SW 1271 (cell line): Measurements from ENCODE around the gene RER1.

Experiments used
- DNase-seq, 2 experiments: peaks; one replicate each; lab custom pipeline; 2025; lab: John Stamatoyannopoulos, UW

The RER1 gene

GRCh38 chr1:2353551-2354438, 37.8 kb upstream of the RER1 start:
- no peak for DNase-seq

GRCh38 chr1:2354511-2355372, 36.9 kb upstream of the RER1 start:
- DNase-seq: no peak

GRCh38 chr1:2355373-2356261, 36.0 kb upstream of the RER1 start:
- no peak for DNase-seq

- DNase-seq: no peak
Observed at GRCh38 chr1:2356401-2356800, 35.2 kb upstream of the RER1 start.

- DNase-seq: no peak
Observed at GRCh38 chr1:2356911-2357845, 34.5 kb upstream of the RER1 start.

- DNase-seq: no peak
Observed at GRCh38 chr1:2358072-2358471, 33.6 kb upstream of the RER1 start.

- no peak for DNase-seq
Observed at GRCh38 chr1:2358651-2359640, 32.7 kb upstream of the RER1 start.

- no peak for DNase-seq
Observed at GRCh38 chr1:2360588-2361364, 30.9 kb upstream of the RER1 start.

- no peak for DNase-seq
Observed at GRCh38 chr1:2363847-2364513, 27.7 kb upstream of the RER1 start.

GRCh38 chr1:2368053-2368744, 23.4 kb upstream of the RER1 start:
- no peak for DNase-seq

GRCh38 chr1:2372551-2373490, 18.8 kb upstream of the RER1 start:
- DNase-seq: no peak

- no peak for DNase-seq
Observed at GRCh38 chr1:2373551-2374251, 17.9 kb upstream of the RER1 start.

GRCh38 chr1:2374252-2375155, 17.1 kb upstream of the RER1 start:
- no peak for DNase-seq

GRCh38 chr1:2375246-2375922, 16.3 kb upstream of the RER1 start:
- no peak for DNase-seq
